SU-DHL-6 (cell line): ENCODE data around the gene OLIG1.

Source experiments
- H2AFZ ChIP-seq: fragments of 200-600 bp; sonication (generic); 2 replicates; pipeline ENCODE4 v1.6.1; 2014; ENCODE audit warnings: low read depth, mild to moderate bottlenecking, moderate library complexity, mixed read lengths, antibody characterized with exemption, low read length; ENCODE audit not compliant: severe bottlenecking
- H3F3A ChIP-seq: fragments of 200-600 bp; shearing (Covaris generic); 2 replicates; pipeline ENCODE4 v1.6.0; 2016; ENCODE audit warnings: antibody characterized with exemption, mild to moderate bottlenecking; ENCODE audit not compliant: insufficient read depth
- H3K27ac ChIP-seq: fragments of 200-600 bp; sonication (generic); 2 replicates; pipeline ENCODE4 v1.5.1; 2016; ENCODE audit warnings: low read depth, mild to moderate bottlenecking, low read length, moderate library complexity, mixed read lengths
- H3K27me3 ChIP-seq: fragments of 200-600 bp; sonication (generic), shearing (Covaris generic); 2 replicates; pipeline ENCODE4 v1.6.0; 2014; ENCODE audit warnings: mild to moderate bottlenecking, low read length
- H3K36me3 ChIP-seq: fragments of 200-600 bp; sonication (generic); 2 replicates; pipeline ENCODE4 v1.6.1; 2014; ENCODE audit warnings: mild to moderate bottlenecking, low read length, mixed read lengths
- H3K4me2 ChIP-seq: fragments of 300-600, 200-600 bp; shearing (Covaris generic), sonication (generic); 2 replicates; pipeline ENCODE4 v1.6.0; 2014; ENCODE audit warnings: low read length, low read depth, mild to moderate bottlenecking; ENCODE audit not compliant: poor library complexity, severe bottlenecking
- H3K4me3 ChIP-seq: fragments of 200-600 bp; sonication (generic); 2 replicates; pipeline ENCODE4 v1.5.1; 2014; ENCODE audit warnings: antibody characterized with exemption, low read length, mild to moderate bottlenecking, mixed read lengths; ENCODE audit not compliant: insufficient read depth, poor library complexity, severe bottlenecking
- H3K79me2 ChIP-seq: fragments of 200-600 bp; sonication (generic); 2 replicates; pipeline ENCODE4 v1.6.1; 2014; ENCODE audit warnings: mild to moderate bottlenecking, low read length, moderate library complexity; ENCODE audit not compliant: insufficient read depth
- H3K9ac ChIP-seq: fragments of 200-600 bp; sonication (generic); 2 replicates; pipeline ENCODE4 v1.7.0; 2014; ENCODE audit warnings: mild to moderate bottlenecking, low read length
- H3K9me2 ChIP-seq: fragments of 200-600 bp; sonication (generic); replicated peaks from 2 replicates; pipeline ENCODE4 v1.6.1; 2014; ENCODE audit warnings: low read length; ENCODE audit not compliant: insufficient read depth
- H3K9me3 ChIP-seq: fragments of 200-600 bp; sonication (generic); 2 replicates; pipeline ENCODE4 v1.6.1; 2014; ENCODE audit warnings: low read length, mixed read lengths; ENCODE audit not compliant: insufficient read depth
- H4K20me1 ChIP-seq: fragments of 200-600 bp; sonication (generic); 2 replicates; pipeline ENCODE4 v1.6.1; 2014; ENCODE audit warnings: low read depth, mild to moderate bottlenecking, antibody characterized with exemption, low read length, moderate library complexity, mixed read lengths
- EZH2phosphoT487 ChIP-seq: fragments of 200-600 bp; sonication (generic), shearing (Covaris generic); conservative IDR thresholded peaks from 2 replicates; pipeline ENCODE4 v1.6.1; 2018; ENCODE audit warnings: mild to moderate bottlenecking, antibody characterized with exemption, low read length, moderate library complexity, mixed read lengths
- TF ChIP-seq, protein P1 (sequence below): fragments of 200-600 bp; sonication (generic); IDR thresholded peaks from one replicate; pipeline ENCODE4 v1.5.1; 2017; ENCODE audit warnings: antibody characterized with exemption, mild to moderate bottlenecking, low read length, moderate library complexity; ENCODE audit not compliant: insufficient read depth, poor library complexity, severe bottlenecking

OLIG1 gene

DNA sequence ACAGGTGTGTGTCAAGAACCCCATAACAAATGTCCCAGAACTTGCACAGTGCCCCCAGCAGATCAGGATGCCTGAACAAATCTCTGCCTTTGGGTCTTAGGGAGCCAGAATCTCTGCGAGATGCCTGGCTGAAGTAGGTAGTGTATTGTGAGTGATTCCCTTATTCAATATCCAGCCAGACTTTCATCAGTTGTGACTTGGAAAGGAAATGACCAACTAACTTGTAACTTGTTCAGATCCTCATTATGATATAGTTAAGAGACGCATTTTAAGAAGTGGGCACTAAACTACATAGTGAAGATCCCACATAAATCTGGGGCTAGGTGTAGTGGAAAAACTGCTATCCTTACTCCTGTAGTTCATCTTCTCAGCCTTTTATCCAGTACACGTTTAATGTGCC, 32.4 kb upstream of the OLIG1 start:
- Histone ChIP-seq H3K27me3 (no peaks in the 10 kb centered on the region), H3K9me3 (no peaks in the 10 kb centered on the region), H2AFZ (no peak overlapping the region), H3K9ac (no peak overlapping the region), H3K4me2 (no peak overlapping the region), H3K9me2 (no peaks in the 10 kb centered on the region), H4K20me1 (no peaks in the 10 kb centered on the region), H3K27ac (no peak overlapping the region), H3K4me3 (no peak overlapping the region), H3K79me2 (no peaks in the 10 kb centered on the region), H3K36me3 (no peaks in the 10 kb centered on the region), H3F3A (no peaks in the 10 kb centered on the region)
- no peak for TF ChIP-seq EZH2phosphoT487
- TF ChIP-seq, protein P1, sequence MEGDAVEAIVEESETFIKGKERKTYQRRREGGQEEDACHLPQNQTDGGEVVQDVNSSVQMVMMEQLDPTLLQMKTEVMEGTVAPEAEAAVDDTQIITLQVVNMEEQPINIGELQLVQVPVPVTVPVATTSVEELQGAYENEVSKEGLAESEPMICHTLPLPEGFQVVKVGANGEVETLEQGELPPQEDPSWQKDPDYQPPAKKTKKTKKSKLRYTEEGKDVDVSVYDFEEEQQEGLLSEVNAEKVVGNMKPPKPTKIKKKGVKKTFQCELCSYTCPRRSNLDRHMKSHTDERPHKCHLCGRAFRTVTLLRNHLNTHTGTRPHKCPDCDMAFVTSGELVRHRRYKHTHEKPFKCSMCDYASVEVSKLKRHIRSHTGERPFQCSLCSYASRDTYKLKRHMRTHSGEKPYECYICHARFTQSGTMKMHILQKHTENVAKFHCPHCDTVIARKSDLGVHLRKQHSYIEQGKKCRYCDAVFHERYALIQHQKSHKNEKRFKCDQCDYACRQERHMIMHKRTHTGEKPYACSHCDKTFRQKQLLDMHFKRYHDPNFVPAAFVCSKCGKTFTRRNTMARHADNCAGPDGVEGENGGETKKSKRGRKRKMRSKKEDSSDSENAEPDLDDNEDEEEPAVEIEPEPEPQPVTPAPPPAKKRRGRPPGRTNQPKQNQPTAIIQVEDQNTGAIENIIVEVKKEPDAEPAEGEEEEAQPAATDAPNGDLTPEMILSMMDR = no peak

DNA sequence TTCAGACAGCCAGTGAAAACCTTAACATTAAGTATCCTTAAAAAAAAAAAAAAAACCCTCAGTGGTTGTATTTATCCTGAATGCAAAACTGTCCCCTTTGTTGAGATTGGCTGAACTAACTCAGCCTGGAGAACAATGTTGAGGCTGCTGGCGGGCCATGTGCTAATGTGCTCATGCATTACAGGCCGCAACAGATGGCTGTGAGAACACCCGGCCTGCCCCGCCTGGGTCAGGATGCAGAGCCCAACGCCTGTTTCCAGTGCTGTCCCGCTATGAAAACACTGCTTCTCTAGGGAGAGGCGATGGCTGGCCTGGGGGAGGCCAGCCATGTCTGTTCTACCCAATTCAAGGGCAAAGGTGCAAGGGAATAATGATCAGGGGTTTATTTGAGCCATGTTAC, 30.4 kb upstream of the OLIG1 start:
- H3K4me2 ChIP-seq = no peak overlapping the region

DNA sequence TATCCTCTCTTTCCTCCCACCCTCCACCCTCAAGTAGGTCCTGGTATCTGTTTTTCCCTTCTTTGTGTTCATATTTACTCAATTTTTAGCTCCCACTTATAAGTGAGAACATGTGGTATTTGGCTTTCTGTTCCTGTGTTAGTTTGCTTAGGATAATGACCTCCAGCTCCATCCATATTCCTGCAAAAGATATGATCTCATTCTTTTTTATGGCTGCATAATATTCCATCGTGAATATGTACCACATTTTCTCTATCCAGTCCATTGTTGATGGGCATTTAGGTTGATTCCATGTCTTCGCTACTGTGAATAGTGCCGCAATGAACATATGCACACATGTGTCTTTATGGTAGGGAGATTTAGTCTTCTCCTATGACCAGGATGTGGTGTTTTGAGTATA, 29.7 kb upstream of the OLIG1 start:
- Histone ChIP-seq H3F3A (no peaks in the 10 kb centered on the region), H2AFZ (no peak overlapping the region), H3K9me2 (no peaks in the 10 kb centered on the region), H3K9me3 (no peaks in the 10 kb centered on the region), H4K20me1 (no peaks in the 10 kb centered on the region), H3K9ac (no peak overlapping the region), H3K4me3 (no peak overlapping the region), H3K79me2 (no peaks in the 10 kb centered on the region), H3K4me2 (no peak overlapping the region), H3K27me3 (no peaks in the 10 kb centered on the region), H3K27ac (no peak overlapping the region), H3K36me3 (no peaks in the 10 kb centered on the region)
- TF ChIP-seq EZH2phosphoT487 = no peak
- TF ChIP-seq, protein P1 = no peak

More for the DNA sequence above, 30.4 kb upstream of the OLIG1 start:
- no peak overlapping the region for H2AFZ ChIP-seq
- H3K9me3 ChIP-seq = no peaks in the 10 kb centered on the region
- H4K20me1 ChIP-seq = no peaks in the 10 kb centered on the region
- H3K27me3 ChIP-seq = no peaks in the 10 kb centered on the region
- TF ChIP-seq EZH2phosphoT487 = no peak
- TF ChIP-seq, protein P1 = no peak
- no peaks in the 10 kb centered on the region for H3K36me3 ChIP-seq
- H3K79me2 ChIP-seq = no peaks in the 10 kb centered on the region
- no peak overlapping the region for H3K27ac ChIP-seq
- H3K9ac ChIP-seq = no peak overlapping the region
- H3F3A ChIP-seq = no peaks in the 10 kb centered on the region
- no peak overlapping the region for H3K4me3 ChIP-seq
- no peaks in the 10 kb centered on the region for H3K9me2 ChIP-seq

DNA sequence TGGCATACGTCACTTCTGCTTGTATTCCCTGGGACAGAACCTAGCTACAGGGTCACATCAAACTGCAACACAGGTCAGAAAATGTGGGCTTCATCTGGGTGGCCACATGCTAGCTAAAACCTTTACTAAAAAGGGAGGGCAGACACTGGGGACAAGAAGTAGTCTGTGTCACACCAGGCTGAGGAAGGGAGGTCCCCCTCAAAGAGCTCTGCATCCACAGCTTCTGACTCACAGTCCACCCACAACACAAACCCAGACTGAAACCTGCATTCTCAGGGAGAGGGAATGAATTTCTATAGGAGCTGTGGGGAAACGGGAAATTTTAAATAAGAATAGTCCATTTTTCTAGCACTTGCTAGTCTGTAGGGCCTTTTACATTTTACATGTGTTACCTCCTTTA, 28.0 kb upstream of the OLIG1 start:
- no peaks in the 10 kb centered on the region for H3K79me2 ChIP-seq
- TF ChIP-seq, protein P1 = no peak
- no peak for TF ChIP-seq EZH2phosphoT487
- H3K4me2 ChIP-seq = no peak overlapping the region
- no peak overlapping the region for H3K9ac ChIP-seq
- no peaks in the 10 kb centered on the region for H3K36me3 ChIP-seq
- no peak overlapping the region for H3K4me3 ChIP-seq
- H4K20me1 ChIP-seq = no peaks in the 10 kb centered on the region
- no peaks in the 10 kb centered on the region for H3K27me3 ChIP-seq
- no peak overlapping the region for H3K27ac ChIP-seq
- H2AFZ ChIP-seq = no peak overlapping the region
- no peaks in the 10 kb centered on the region for H3K9me2 ChIP-seq
- H3K9me3 ChIP-seq = no peaks in the 10 kb centered on the region
- no peaks in the 10 kb centered on the region for H3F3A ChIP-seq
